ENCODE measurements around the gene ZNF155. TPM values are rescaled to one million over a fixed set of nuclear protein-coding genes. Genes with fewer than 3 reads are reported as not detected.
"Not testable (repeated sequence)": the region's sequence is repeated elsewhere in the genome, so short reads cannot be mapped to it uniquely, and the experiment has no call there.

The ZNF155 gene
- total and polyA plus RNA-seq, 8 donors = 7.2 to 20.6 (median 17.0) TPM

DNA sequence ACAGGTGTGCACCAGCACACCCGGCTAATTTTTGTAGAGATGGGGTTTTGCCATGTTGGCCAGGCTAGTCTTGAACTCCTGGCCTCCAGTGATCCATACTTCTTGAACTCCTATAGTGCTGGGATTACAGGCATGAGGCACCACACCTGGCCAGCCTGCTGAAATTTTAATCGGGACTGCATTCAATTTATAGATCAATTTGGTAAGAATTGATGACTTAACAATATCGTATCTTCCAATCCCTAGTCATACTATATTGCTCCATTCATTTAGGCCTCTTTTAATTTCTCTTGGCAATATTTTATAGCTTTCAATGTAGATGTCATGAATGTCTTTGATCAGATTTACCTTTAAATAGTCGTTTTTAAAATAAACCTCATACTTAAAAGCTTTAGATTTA, 43.3 kb upstream of the ZNF155 start:
- intact Hi-C loops (cut with DNase I) = no loop called here
- Histone ChIP-seq H3K27me3 (no peaks in the 10 kb centered on the region), H3K9me3 (peaks cover 0 to 29% of the 10 kb centered on the region in 2 donors), H3K4me3 (no peak overlapping the region), H3K36me3 (no peaks in the 10 kb centered on the region), H3K27ac (no peak overlapping the region), H3K4me1 (peaks cover 3% of the 10 kb centered on the region in 2 donors)
- DNase-seq (no peak), ATAC-seq (no peak)
- TF ChIP-seq, protein P1, sequence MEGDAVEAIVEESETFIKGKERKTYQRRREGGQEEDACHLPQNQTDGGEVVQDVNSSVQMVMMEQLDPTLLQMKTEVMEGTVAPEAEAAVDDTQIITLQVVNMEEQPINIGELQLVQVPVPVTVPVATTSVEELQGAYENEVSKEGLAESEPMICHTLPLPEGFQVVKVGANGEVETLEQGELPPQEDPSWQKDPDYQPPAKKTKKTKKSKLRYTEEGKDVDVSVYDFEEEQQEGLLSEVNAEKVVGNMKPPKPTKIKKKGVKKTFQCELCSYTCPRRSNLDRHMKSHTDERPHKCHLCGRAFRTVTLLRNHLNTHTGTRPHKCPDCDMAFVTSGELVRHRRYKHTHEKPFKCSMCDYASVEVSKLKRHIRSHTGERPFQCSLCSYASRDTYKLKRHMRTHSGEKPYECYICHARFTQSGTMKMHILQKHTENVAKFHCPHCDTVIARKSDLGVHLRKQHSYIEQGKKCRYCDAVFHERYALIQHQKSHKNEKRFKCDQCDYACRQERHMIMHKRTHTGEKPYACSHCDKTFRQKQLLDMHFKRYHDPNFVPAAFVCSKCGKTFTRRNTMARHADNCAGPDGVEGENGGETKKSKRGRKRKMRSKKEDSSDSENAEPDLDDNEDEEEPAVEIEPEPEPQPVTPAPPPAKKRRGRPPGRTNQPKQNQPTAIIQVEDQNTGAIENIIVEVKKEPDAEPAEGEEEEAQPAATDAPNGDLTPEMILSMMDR (IDR thresholded peaks at IDR 0.05) = no peak

DNA sequence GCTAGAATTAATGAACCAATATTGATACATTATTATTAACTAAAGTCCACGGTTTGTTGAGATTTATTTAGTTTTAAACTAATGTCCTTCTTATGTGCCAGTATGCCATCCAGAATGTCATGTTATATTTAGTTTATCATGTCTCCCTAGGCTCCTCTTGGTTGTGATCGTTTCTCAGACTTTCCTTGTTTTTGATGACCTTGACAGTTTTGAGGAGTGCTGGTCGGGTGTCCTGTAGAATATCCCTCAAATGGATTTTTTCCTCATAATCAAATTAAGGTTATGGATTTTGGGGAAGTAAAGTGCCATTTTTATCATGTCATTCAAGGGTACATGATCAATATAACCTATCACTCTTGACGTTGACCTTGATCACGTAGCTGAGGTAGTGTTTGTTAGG, 42.8 kb upstream of the ZNF155 start:
- Histone ChIP-seq H3K36me3 (no peaks in the 10 kb centered on the region), H3K9me3 (peaks cover 0 to 29% of the 10 kb centered on the region in 2 donors), H3K4me1 (no peaks in the 10 kb centered on the region), H3K27ac (no peak overlapping the region), H3K27me3 (no peaks in the 10 kb centered on the region), H3K4me3 (no peak overlapping the region)
- DNase-seq = no peak
- intact Hi-C loops (cut with DNase I) = no loop called here
- TF ChIP-seq, protein P1 (IDR thresholded peaks at IDR 0.05) = no peak
- no peak for ATAC-seq

DNA sequence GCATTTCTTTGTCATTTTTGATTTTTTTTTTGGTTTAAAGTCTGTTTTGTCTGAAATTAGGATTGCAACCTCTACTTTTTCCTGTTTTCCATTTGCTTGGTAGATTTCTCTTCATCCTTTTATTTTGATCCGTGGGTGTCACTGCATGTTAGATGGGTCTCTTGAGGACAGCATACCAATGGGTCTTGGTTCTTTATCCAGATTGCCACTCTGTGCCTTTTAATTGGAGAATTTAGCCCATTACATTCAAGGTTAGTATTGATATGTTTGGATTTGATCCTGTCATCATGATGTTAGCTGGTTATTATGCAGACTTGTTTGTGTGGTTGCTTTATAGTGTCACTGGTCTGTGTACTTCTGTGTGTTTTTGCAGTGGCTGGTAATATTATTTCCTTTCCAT, 36.6 kb upstream of the ZNF155 start:
- ATAC-seq; H3K27ac ChIP-seq; H3K36me3 ChIP-seq; H3K4me1 ChIP-seq; H3K27me3 ChIP-seq; DNase-seq; intact Hi-C loops (cut with DNase I); H3K4me3 ChIP-seq: not testable (repeated sequence)
- H3K9me3 ChIP-seq = peaks cover 0 to 45% of the 10 kb centered on the region in 2 donors

DNA sequence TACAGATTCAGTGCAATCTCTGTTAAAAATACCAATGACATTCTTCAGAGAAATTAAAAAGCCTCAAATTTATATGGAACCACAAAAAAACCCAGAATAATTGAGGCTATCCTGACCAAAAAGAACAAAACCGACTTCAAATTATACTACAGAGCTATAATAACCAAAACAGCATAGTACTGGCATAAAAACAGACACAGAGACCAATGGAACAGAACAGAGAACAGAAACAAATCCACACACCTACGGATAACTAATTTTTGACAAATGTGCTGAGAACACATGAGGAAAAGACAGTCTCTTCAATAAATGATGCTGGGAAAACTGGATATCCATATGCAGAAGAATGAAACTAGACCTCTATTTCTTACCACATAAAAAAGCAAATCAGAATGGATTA, 34.2 kb upstream of the ZNF155 start:
- intact Hi-C loops (cut with DNase I); ATAC-seq; H3K4me3 ChIP-seq; H3K4me1 ChIP-seq; H3K27me3 ChIP-seq; H3K27ac ChIP-seq; DNase-seq: not testable (repeated sequence)
- Histone ChIP-seq H3K36me3 (peaks cover 0 to 12% of the 10 kb centered on the region in 2 donors), H3K9me3 (peaks cover 0 to 62% of the 10 kb centered on the region in 2 donors)

DNA sequence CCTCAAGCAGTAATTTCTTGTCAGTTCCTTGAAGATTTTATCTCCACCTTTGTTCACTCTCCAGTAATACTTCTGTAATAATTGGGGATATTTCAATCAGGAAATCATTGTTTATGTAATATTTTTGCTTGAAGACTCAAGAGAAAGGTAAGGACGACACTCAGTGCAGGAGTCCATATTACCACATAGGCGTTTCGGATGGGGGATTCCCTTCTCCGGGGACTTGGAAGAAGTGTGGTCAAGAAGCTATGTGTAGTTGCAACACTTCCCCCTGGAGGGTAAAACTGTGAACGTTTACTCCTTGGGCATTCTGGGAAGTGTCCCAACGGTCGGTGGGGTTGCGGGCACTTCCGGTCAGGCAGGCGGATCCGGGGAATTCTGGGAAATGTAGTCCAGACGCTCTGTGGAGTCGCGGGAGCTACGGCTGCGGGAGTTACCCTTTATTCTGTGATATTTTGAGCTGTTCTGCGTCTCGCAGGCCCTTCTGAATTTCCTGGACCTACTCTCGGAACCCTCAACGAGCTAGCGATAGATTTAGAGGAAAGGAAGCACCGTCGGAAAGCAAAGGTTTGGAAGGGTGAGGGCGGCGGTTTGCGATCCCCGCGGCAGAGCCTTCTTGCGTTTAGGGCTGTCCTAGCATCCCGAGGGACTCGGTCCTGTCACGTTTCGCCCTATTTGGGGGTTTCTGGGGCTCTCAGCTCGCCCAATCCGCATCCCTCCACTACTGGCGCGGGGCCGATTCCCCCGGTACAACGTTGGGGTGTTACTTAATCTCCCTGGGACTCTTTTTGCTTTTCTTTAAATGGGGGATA, 32.9 kb upstream of the ZNF155 start, which contains the start of gene ZNF221:
Gene ZNF221, plus strand, starts transcription at position 395 of the 812 bp plus-strand sequence. CDS start 11,499 bp downstream, outside the sequence.
- Histone ChIP-seq H3K9me3 (peaks cover 0 to 73% of the 10 kb centered on the region in 2 donors), H3K4me3 (peak within 1 kb of the TSS; percentile 75 to 78), H3K27me3 (no peaks in the 10 kb centered on the region), H3K4me1 (no peaks in the 10 kb centered on the region), H3K27ac (peak within 1 kb of the TSS; percentile 74 to 75), H3K36me3 (peaks cover 0 to 18% of the 10 kb centered on the region in 2 donors)
- intact Hi-C loops (cut with DNase I) = no loop called here
- peak; percentile 100 for ATAC-seq
- DNase-seq = peak; percentile 91 to 96 (median 92)
- TF ChIP-seq, protein P1 (IDR thresholded peaks at IDR 0.05) = peak in 1 of 2 donors; percentile 46

DNA sequence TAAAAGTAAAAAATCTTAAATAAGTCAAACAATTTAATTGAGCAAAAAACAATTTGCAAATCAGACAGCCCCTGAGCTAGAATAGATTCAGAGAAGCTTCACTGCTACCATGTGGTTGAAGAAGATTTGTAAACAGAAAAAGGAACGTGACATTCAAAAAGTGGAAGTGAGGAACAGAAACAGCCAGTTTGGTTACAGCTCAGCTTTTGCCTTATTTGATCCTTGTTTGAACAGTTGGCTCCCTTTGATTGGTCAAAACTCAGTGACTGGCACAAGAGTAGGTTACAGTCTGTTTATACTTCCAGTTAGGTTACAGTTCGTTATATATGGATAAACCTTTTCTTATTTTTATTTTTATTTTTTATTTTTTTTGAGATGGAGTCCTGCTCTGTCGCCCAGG, 27.2 kb upstream of the ZNF155 start:
- no peaks in the 10 kb centered on the region for H3K4me1 ChIP-seq
- no peaks in the 10 kb centered on the region for H3K27me3 ChIP-seq
- TF ChIP-seq, protein P1 (IDR thresholded peaks at IDR 0.05) = no peak
- ATAC-seq = no peak
- H3K36me3 ChIP-seq = peaks cover 0 to 51% of the 10 kb centered on the region in 2 donors
- intact Hi-C loops (cut with DNase I) = no loop called here
- no peak overlapping the region for H3K4me3 ChIP-seq
- H3K27ac ChIP-seq = no peak overlapping the region
- DNase-seq = no peak
- H3K9me3 ChIP-seq = peaks cover 5 to 94% of the 10 kb centered on the region in 2 donors

All from left lung (tissue), 10 donors.